Upper lobe of left lung (tissue), 6 donors: ENCODE measurements around the gene CCNK. TPM values are rescaled to one million over a fixed set of nuclear protein-coding genes. Genes with fewer than 3 reads are reported as not detected.

Source experiments
- ATAC-seq, 2 donors: fragments of 200-7000 bp; cut with Tn5 transposase; one replicate each; pipeline ENCODE4 v1.9.1; 2022; ENCODE audit warnings: mild to moderate bottlenecking in 2 of 2, moderate library complexity in 2 of 2; ENCODE audit not compliant: low FRiP score in 2 of 2
- DNase-seq, 2 donors: peaks; one replicate each; pipeline ENCODE4 v3.0.0-alpha.2; 2019 to 2020
- H3K27ac ChIP-seq, 4 donors: fragments of 200-600 bp; sonication (generic); one replicate each; pipeline ENCODE4 v1.5.1; 2016 to 2019
- H3K27me3 ChIP-seq, 4 donors: fragments of 200-600 bp; sonication (generic); one replicate each; pipeline ENCODE4 v1.5.1; 2017 to 2019
- H3K36me3 ChIP-seq, 4 donors: fragments of 200-600 bp; sonication (generic); one replicate each; pipeline ENCODE4 v1.5.1; 2016 to 2019
- H3K4me1 ChIP-seq, 4 donors: fragments of 200-600 bp; sonication (generic); one replicate each; pipeline ENCODE4 v1.5.1; 2018 to 2019
- H3K4me3 ChIP-seq, 4 donors: fragments of 200-600 bp; sonication (generic); one replicate each; pipeline ENCODE4 v1.5.1; 2017 to 2019; ENCODE audit warnings: mild to moderate bottlenecking in 2 of 4, moderate library complexity in 1 of 4
- H3K9me3 ChIP-seq, 4 donors: fragments of 200-600 bp; sonication (generic); one replicate each; pipeline ENCODE4 v1.5.1; 2018 to 2019
- CTCF ChIP-seq, 6 experiments: fragments of 450-650 bp in 4 of 6; fragments of 200-600 bp in 2 of 6; sonication (generic) in 2 of 6; IDR thresholded peaks; one replicate each; pipeline ENCODE4 v1.5.1; 2016 to 2019; ENCODE audit warnings: antibody characterized with exemption in 6 of 6
- EP300 ChIP-seq, 4 donors: sonication (generic); formaldehyde crosslinking; IDR thresholded peaks; one replicate each; pipeline ENCODE4 v1.5.1; 2017; ENCODE audit warnings: antibody characterized with exemption in 4 of 4, control low read depth in 2 of 4
- POLR2A ChIP-seq, 4 donors: fragments of 450-650 bp; IDR thresholded peaks; one replicate each; pipeline ENCODE4 v1.5.1; 2016 to 2017; ENCODE audit warnings: antibody characterized with exemption in 4 of 4, mild to moderate bottlenecking in 2 of 4
- POLR2AphosphoS5 ChIP-seq, 2 donors: sonication (generic); formaldehyde crosslinking; IDR thresholded peaks; one replicate each; pipeline ENCODE4 v1.5.1; 2017; ENCODE audit warnings: antibody characterized with exemption in 2 of 2
- WGBS, 2 donors: methylation state at CpG; one replicate each; pipeline ENCODE4 v1.1.5; 2017 to 2018; 5-methylcytosine and 5-hydroxymethylcytosine counted together
- total RNA-seq, 6 donors: library from RNA; depleted of rRNA in 4 of 6; stranded (reverse); fragments of >200 nt in 4 of 6; gene quantifications; one replicate each; pipeline versions ENCODE4 v1.1.0 to v1.2.1, GENCODE V29; 2016 to 2021
- donor health status: DM: no; HTN: no; CAD: no; lungs with moderate emphysema.
- donor health status: DM: no; HTN: yes; CAD: no; lungs with severe emphysema.

CCNK gene
- total RNA-seq, 6 donors from 2014 or later = 29.8 to 51.1 (median 44.0) TPM

GRCh38 chr14:99522457-99522891 is 41.3 kb downstream of the CCNK start:
- no peak for DNase-seq
- TF ChIP-seq CTCF (IDR thresholded peaks at IDR 0.05) (no peak), POLR2AphosphoS5 (IDR thresholded peaks at IDR 0.05) (no peak), EP300 (IDR thresholded peaks at IDR 0.05) (no peak), POLR2A (IDR thresholded peaks at IDR 0.05) (no peak)
- Histone ChIP-seq H3K9me3 (no peaks in the 10 kb centered on the region), H3K4me3 (no peak overlapping the region), H3K27me3 (no peaks in the 10 kb centered on the region), H3K27ac (no peak overlapping the region), H3K36me3 (no peaks in the 10 kb centered on the region), H3K4me1 (peaks cover 30 to 58% (median 38%) of the 10 kb centered on the region in 4 donors)
- ATAC-seq = peak in 1 of 2 donors; percentile 63
- 46 to 66% methylated on average over 7 to 12 of the region's 12 CpGs for WGBS, 2 donors

GRCh38 chr14:99522934-99523703 is 41.9 kb downstream of the CCNK start:
- DNase-seq (no peak), ATAC-seq (no peak)
- Histone ChIP-seq H3K4me3 (no peak overlapping the region), H3K27ac (peak overlapping the region in 2 of 4 donors; percentile 37), H3K27me3 (no peaks in the 10 kb centered on the region), H3K36me3 (no peaks in the 10 kb centered on the region), H3K4me1 (peaks cover 30 to 56% (median 37%) of the 10 kb centered on the region in 4 donors), H3K9me3 (no peaks in the 10 kb centered on the region)
- no peak for TF ChIP-seq POLR2AphosphoS5 (IDR thresholded peaks at IDR 0.05)
- TF ChIP-seq EP300 (IDR thresholded peaks at IDR 0.05) = no peak
- no peak for TF ChIP-seq CTCF (IDR thresholded peaks at IDR 0.05)
- TF ChIP-seq POLR2A (IDR thresholded peaks at IDR 0.05) = no peak
- WGBS, 2 donors = 64 to 68% methylated on average over 8 to 14 of the region's 14 CpGs

GRCh38 chr14:99523704-99524055 is 42.5 kb downstream of the CCNK start:
- no peaks in the 10 kb centered on the region for H3K9me3 ChIP-seq
- ATAC-seq (no peak), DNase-seq (no peak)
- WGBS, 2 donors = 80 to 92% methylated on average over 4 to 5 of the region's 5 CpGs
- H3K27me3 ChIP-seq = no peaks in the 10 kb centered on the region
- H3K36me3 ChIP-seq = no peaks in the 10 kb centered on the region
- no peak for TF ChIP-seq CTCF (IDR thresholded peaks at IDR 0.05)
- TF ChIP-seq POLR2AphosphoS5 (IDR thresholded peaks at IDR 0.05) = no peak
- no peak for TF ChIP-seq EP300 (IDR thresholded peaks at IDR 0.05)
- TF ChIP-seq POLR2A (IDR thresholded peaks at IDR 0.05) = no peak
- peaks cover 30 to 51% (median 31%) of the 10 kb centered on the region in 4 donors for H3K4me1 ChIP-seq
- peak overlapping the region in 2 of 4 donors; percentile 37 for H3K27ac ChIP-seq
- no peak overlapping the region for H3K4me3 ChIP-seq

- no peaks in the 10 kb centered on the region for H3K36me3 ChIP-seq
- H3K4me1 ChIP-seq = peaks cover 30 to 50% (median 30%) of the 10 kb centered on the region in 4 donors
- no peak overlapping the region for H3K4me3 ChIP-seq
- WGBS, 2 donors = 59 to 65% methylated on average over 10 to 16 of the region's 16 CpGs
- H3K9me3 ChIP-seq = no peaks in the 10 kb centered on the region
- ATAC-seq = no peak
- peak overlapping the region in 2 of 4 donors; percentile 37 for H3K27ac ChIP-seq
- no peak for DNase-seq
- no peaks in the 10 kb centered on the region for H3K27me3 ChIP-seq
- TF ChIP-seq CTCF (IDR thresholded peaks at IDR 0.05) (no peak), POLR2AphosphoS5 (IDR thresholded peaks at IDR 0.05) (no peak), EP300 (IDR thresholded peaks at IDR 0.05) (no peak)
Measured at GRCh38 chr14:99524091-99524661, 43.0 kb downstream of the CCNK start.
